ENCODE measurements around the gene LMNB1. TPM values are rescaled to one million over a fixed set of nuclear protein-coding genes. Genes with fewer than 3 reads are reported as not detected.

Gene LMNB1
- total RNA-seq, 1 experiment from 2014 or later = 220 TPM

- DNase-seq (ENCODE audit: low spot score) = no peak
- H3K9me3 Mint-ChIP-seq = no peaks in the 10 kb centered on the region
- TF ChIP-seq ZNF423 (CRISPR knock-in tag; IDR thresholded peaks at IDR 0.05) = no peak
- TF ChIP-seq ZNF425 (CRISPR knock-in tag; conservative IDR thresholded peaks at IDR 0.05) = no peak
- TF ChIP-seq NFATC4 (CRISPR knock-in tag; IDR thresholded peaks at IDR 0.05) = no peak
- no peak for TF ChIP-seq ZNF263 (CRISPR knock-in tag; IDR thresholded peaks at IDR 0.05; ENCODE audit: low read depth)
- TF ChIP-seq HMGXB4 (CRISPR knock-in tag; IDR thresholded peaks at IDR 0.05) = no peak
- no peak for TF ChIP-seq IRF1 (CRISPR knock-in tag; IDR thresholded peaks at IDR 0.05)
- no peak for TF ChIP-seq GRHL2 (CRISPR knock-in tag; IDR thresholded peaks at IDR 0.05; ENCODE audit: insufficient replicate concordance, severe bottlenecking)
- TF ChIP-seq ZNF281 (CRISPR knock-in tag; IDR thresholded peaks at IDR 0.05) = no peak
- TF ChIP-seq GABPB1 (CRISPR knock-in tag; IDR thresholded peaks at IDR 0.05) = no peak
- no peak for TF ChIP-seq FOXJ3 (CRISPR knock-in tag; IDR thresholded peaks at IDR 0.05; ENCODE audit: borderline replicate concordance)
- no peak for TF ChIP-seq ATF1 (CRISPR knock-in tag; IDR thresholded peaks at IDR 0.05)
- no peak for TF ChIP-seq CTCF (IDR thresholded peaks at IDR 0.05)
- TF ChIP-seq NFYB (CRISPR knock-in tag; conservative IDR thresholded peaks at IDR 0.05; ENCODE audit: low read depth) = no peak
- no peak for TF ChIP-seq ATF6 (CRISPR knock-in tag; IDR thresholded peaks at IDR 0.05)
- TF ChIP-seq ZNF512 (CRISPR knock-in tag; IDR thresholded peaks at IDR 0.05; ENCODE audit: borderline replicate concordance) = no peak
- POLR2A ChIA-PET = no interaction called here
- ATAC-seq = no peak
- CTCF ChIA-PET = no interaction called here
- H3K36me3 Mint-ChIP-seq = no peaks in the 10 kb centered on the region
- H3K4me3 Mint-ChIP-seq = no peak overlapping the region
- no peaks in the 10 kb centered on the region for H3K27me3 Mint-ChIP-seq (ENCODE audit: low read depth)
- no peak overlapping the region for H3K27ac Mint-ChIP-seq
- H3K4me1 Mint-ChIP-seq = peaks cover 6% of the 10 kb centered on the region
These were observed 40.8 kb upstream of the LMNB1 start for GRCh38 chr5:126736141-126736540.

Measured in WTC11 (cell line).